K562 (cell line): ENCODE measurements around the gene MBD6. TPM values are rescaled to one million over a fixed set of nuclear protein-coding genes. Genes with fewer than 3 reads are reported as not detected.
A peak's percentile ranks its signal among the peaks of the same experiment; 100 is the strongest.

ENCODE experiments used
- BRD9 ChIP-seq: fragments of 450-650 bp; IDR thresholded peaks from 2 replicates; pipeline ENCODE4 v1.6.1; 2018; ENCODE audit warnings: low read depth; ENCODE audit not compliant: partially characterized antibody
- FOXJ3 ChIP-seq: sonication (generic); formaldehyde crosslinking; IDR thresholded peaks from 2 replicates; pipeline ENCODE4 v1.4.0; 2020; ENCODE audit warnings: mild to moderate bottlenecking, missing genetic modification reagents
- MAFG ChIP-seq: fragments of 450-650 bp; conservative IDR thresholded peaks from 2 replicates; pipeline ENCODE4 v1.6.1; 2016; ENCODE audit warnings: missing genetic modification characterization, missing compliant biosample characterization
- MBD1 ChIP-seq: fragments of 250-450 bp; sonication (Bioruptor Pico); IDR thresholded peaks from 2 replicates; pipeline ENCODE4 v1.8.0; 2022; ENCODE audit warnings: inconsistent platforms
- MGA ChIP-seq: fragments of 450-650 bp; IDR thresholded peaks from 2 replicates; pipeline ENCODE4 v1.6.1; 2016; ENCODE audit warnings: mild to moderate bottlenecking, moderate library complexity
- NR2C1 ChIP-seq, 2 experiments: fragments of 450-650 bp; IDR thresholded peaks; 2 replicates each; pipeline ENCODE4 v1.6.1; 2017; ENCODE audit warnings: mild to moderate bottlenecking in 2 of 2, antibody characterized with exemption in 1 of 2, inconsistent platforms in 1 of 2, missing compliant biosample characterization in 1 of 2, missing genetic modification characterization in 1 of 2
- SMARCC2 ChIP-seq: fragments of 450-650 bp; IDR thresholded peaks from 2 replicates; pipeline ENCODE4 v1.6.1; 2017; ENCODE audit warnings: antibody characterized with exemption, moderate library complexity, mild to moderate bottlenecking, low read depth
- ZNF263 ChIP-seq: sonication (generic); formaldehyde crosslinking; IDR thresholded peaks from 2 replicates; pipeline ENCODE4 v1.8.0; 2022; ENCODE audit warnings: mild to moderate bottlenecking, missing genetic modification reagents, borderline replicate concordance
- polyA plus RNA-seq, 8 experiments: library from polyadenylated mRNA; depleted of rRNA in 4 of 8; stranded (reverse) in 5 of 8; unstranded in 3 of 8; fragments of >200 nt; fragmentation: Nextera tagmentation in 2 of 8; fragmentation: Illumina TruSeq in 1 of 8; extraction: Ambion mirVana in 2 of 8; extraction: Trizol in 1 of 8; gene quantifications; 2 replicates each; pipeline versions ENCODE4 v1.2.1 to v1.2.3, GENCODE V29; 2011 to 2014; ENCODE audit warnings: inconsistent platforms in 1 of 8, missing spikeins in 1 of 8
- total RNA-seq, 7 experiments: library from RNA; depleted of rRNA in 6 of 7; stranded (reverse); fragments of >200 nt in 6 of 7; fragmentation: Illumina TruSeq in 2 of 7; extraction: Trizol in 2 of 7; gene quantifications; 2 replicates each; pipeline versions ENCODE4 v1.2.1 to v1.2.3, GENCODE V29; 2011 to 2021; ENCODE audit warnings: low replicate concordance in 1 of 7

MBD6 gene
- total and polyA plus RNA-seq, 9 of the 15 experiments (the other 6 are each of a cell fraction or from before 2014, with no cell fraction given) = 2.0 to 54.8 (median 3.8) TPM

- TF ChIP-seq MBD1 (CRISPR knock-in tag) = no peak
- TF ChIP-seq FOXJ3 = no peak
- TF ChIP-seq BRD9 = no peak
- peak; percentile 43; the same call in 1 of the 2 replicates for TF ChIP-seq ZNF263 (CRISPR knock-in tag)
- no peak for TF ChIP-seq MAFG
- TF ChIP-seq NR2C1 (IDR thresholded peaks at IDR 0.05) = no peak
- 0 out of 2 replicates have a peak, but pooled peaks have one; percentile 21 for TF ChIP-seq NR2C1 (tag; IDR thresholded peaks at IDR 0.05)
- TF ChIP-seq SMARCC2 = 0 out of 2 replicates have a peak, but pooled peaks have one; percentile 27
- no peak for TF ChIP-seq MGA
Measured at GRCh38 chr12:57545809-57546437, 23.3 kb downstream of the MBD6 start (continued).
